ENCODE data around the gene ACSF3.

ACSF3 gene

DNA sequence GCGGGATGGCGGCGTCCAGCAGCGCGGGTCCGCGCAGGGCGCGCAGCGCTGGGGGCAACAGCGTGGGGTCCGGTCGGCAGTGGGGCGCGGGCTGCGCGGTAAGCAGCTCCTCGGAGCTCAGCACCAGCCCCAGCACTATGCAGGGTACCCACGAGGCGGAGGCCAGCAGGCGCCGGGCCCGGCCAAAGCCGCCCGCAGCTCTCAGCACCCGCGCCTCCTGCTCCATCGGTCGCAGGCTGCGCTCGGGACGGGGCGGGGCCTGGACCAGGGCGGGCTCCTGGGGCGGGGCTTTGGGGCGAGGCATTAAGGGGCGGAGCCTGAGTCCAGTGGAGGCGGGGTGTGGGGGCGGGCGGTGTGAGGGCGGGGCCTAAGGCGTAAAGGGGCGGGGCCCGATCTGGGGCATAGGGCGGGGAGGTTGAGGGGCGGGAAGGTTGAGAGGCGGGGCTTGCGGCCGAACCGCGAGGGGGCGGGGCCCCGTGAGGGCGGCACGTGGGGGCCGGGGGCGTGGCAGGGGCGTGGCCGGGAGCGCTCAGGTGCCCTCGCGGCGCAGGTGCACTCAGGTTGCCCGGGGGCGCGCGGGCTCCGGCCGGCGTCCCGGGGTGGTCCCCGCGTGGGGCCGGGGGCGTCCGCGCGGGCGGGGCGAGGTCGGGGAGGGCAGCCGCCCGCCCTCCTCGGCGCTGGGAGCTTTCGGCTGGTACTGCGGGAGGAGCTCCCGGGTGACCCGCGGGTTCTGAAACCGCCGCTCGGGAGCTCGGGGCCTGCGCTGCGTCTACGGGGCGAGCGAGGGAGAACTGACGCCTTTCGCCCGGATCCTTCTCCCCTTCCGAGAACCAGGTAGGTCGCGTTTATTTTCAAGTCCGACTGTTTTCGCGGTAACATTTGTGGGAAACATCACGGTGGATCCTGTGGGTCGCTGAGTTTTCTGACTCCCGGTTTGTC, 108.1 kb downstream of the ACSF3 start:
- no peak for DNase-seq
- Histone ChIP-seq H3K36me3 (no peaks in the 10 kb centered on the region), H3K27ac (no peak overlapping the region), H3K9me3 (no peaks in the 10 kb centered on the region), H3K4me1 (peaks cover 0 to 18% (median 6%) of the 10 kb centered on the region in 4 donors), H3K4me3 (peak overlapping the region; percentile 2 to 17), H3K27me3 (peaks cover 0 to 77% of the 10 kb centered on the region in 2 donors)
- intact Hi-C loops (cut with DNase I; ENCODE audit: low total_unique reads) = no loop called here
- TF ChIP-seq, protein P1, sequence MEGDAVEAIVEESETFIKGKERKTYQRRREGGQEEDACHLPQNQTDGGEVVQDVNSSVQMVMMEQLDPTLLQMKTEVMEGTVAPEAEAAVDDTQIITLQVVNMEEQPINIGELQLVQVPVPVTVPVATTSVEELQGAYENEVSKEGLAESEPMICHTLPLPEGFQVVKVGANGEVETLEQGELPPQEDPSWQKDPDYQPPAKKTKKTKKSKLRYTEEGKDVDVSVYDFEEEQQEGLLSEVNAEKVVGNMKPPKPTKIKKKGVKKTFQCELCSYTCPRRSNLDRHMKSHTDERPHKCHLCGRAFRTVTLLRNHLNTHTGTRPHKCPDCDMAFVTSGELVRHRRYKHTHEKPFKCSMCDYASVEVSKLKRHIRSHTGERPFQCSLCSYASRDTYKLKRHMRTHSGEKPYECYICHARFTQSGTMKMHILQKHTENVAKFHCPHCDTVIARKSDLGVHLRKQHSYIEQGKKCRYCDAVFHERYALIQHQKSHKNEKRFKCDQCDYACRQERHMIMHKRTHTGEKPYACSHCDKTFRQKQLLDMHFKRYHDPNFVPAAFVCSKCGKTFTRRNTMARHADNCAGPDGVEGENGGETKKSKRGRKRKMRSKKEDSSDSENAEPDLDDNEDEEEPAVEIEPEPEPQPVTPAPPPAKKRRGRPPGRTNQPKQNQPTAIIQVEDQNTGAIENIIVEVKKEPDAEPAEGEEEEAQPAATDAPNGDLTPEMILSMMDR (IDR thresholded peaks at IDR 0.05) = no peak

DNA sequence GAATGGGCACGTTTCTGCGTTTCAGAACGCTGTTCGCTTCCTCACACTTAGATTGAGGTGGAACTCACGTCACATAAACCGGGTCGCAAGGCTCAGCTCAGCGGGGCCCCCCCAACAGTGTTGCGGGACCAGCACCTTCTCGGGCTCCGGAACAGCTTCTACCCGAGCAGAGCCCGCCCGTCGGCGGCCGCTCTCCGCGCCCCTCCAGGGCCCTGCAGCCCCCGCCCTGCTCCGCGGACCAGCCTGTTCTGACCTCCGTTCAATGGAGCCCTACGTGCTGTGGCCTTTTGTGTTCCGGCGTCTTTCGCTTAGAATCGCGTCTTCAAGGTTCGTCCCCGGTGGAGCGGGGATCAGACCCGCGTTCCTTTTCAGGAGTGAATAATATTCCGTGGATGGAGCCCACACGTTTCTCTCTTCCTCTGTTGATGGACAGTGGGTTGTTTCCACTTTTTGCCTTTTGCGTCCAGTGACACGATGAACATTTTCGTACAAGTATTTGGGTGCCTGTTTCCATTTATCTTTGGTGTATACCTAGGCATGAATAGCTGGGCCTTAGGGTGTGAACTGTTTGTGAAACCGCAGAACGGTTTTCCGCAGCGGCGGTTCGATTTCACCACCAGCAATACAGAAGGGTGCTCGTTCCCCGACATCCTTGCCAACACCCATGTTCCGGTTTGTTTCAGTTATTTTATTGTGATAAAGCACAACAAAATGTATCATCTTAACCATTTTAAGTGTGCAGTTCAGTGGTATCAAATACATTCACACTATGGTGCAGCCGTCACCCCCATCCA, 109.0 kb downstream of the ACSF3 start:
- H3K36me3 ChIP-seq = no peaks in the 10 kb centered on the region
- H3K4me3 ChIP-seq = peak overlapping the region in 1 of 2 donors; percentile 2
- no peaks in the 10 kb centered on the region for H3K9me3 ChIP-seq
- H3K27me3 ChIP-seq = peaks cover 0 to 76% of the 10 kb centered on the region in 2 donors
- intact Hi-C loops (cut with DNase I; ENCODE audit: low total_unique reads) = no loop called here
- TF ChIP-seq, protein P1 (IDR thresholded peaks at IDR 0.05) = no peak
- H3K4me1 ChIP-seq = peaks cover 0 to 18% (median 6%) of the 10 kb centered on the region in 4 donors
- no peak overlapping the region for H3K27ac ChIP-seq
- no peak for DNase-seq

All from tibial artery (tissue), 4 donors.